NCI-H1092 (cell line): Measurements from ENCODE around the gene BAMBI.

Source experiments
- DNase-seq: peaks from one replicate; lab custom pipeline; 2025; lab: John Stamatoyannopoulos, UW

BAMBI gene

GRCh38 chr10:28705472-28705871 lies 28.2 kb downstream of the BAMBI start:
- DNase-seq, result no peak

GRCh38 chr10:28709001-28709710 lies 31.8 kb downstream of the BAMBI start:
- no peak for DNase-seq

- DNase-seq, result no peak
Measured at GRCh38 chr10:28710202-28710886, 33.0 kb downstream of the BAMBI start.

GRCh38 chr10:28711041-28711440 lies 33.7 kb downstream of the BAMBI start:
- no peak for DNase-seq

- DNase-seq, result no peak
Measured at GRCh38 chr10:28711776-28712175, 34.5 kb downstream of the BAMBI start.

GRCh38 chr10:28713626-28714352 lies 36.5 kb downstream of the BAMBI start:
- DNase-seq, result no peak

GRCh38 chr10:28714401-28715053 lies 37.2 kb downstream of the BAMBI start:
- no peak for DNase-seq

- no peak for DNase-seq
Measured at GRCh38 chr10:28715246-28715645, 37.9 kb downstream of the BAMBI start.

GRCh38 chr10:28715757-28716156 lies 38.4 kb downstream of the BAMBI start:
- no peak for DNase-seq

GRCh38 chr10:28716748-28717147 lies 39.4 kb downstream of the BAMBI start:
- no peak for DNase-seq

GRCh38 chr10:28717656-28718201 lies 40.4 kb downstream of the BAMBI start:
- no peak for DNase-seq

- no peak for DNase-seq
Measured at GRCh38 chr10:28719789-28720436, 42.6 kb downstream of the BAMBI start.

GRCh38 chr10:28721318-28721951 lies 44.1 kb downstream of the BAMBI start:
- DNase-seq, result no peak

GRCh38 chr10:28722065-28722803 lies 44.9 kb downstream of the BAMBI start:
- peak; percentile 27 for DNase-seq

- no peak for DNase-seq
Measured at GRCh38 chr10:28728366-28728765, 51.0 kb downstream of the BAMBI start.

- DNase-seq, result no peak
Measured at GRCh38 chr10:28730031-28730778, 52.9 kb downstream of the BAMBI start.

GRCh38 chr10:28732091-28732490 lies 54.8 kb downstream of the BAMBI start:
- DNase-seq, result no peak
